Activated CD8-positive, alpha-beta memory T cell treated with anti-CD3 and anti-CD28 coated beads for 48 hours (primary cell): ENCODE results near the gene DLK2.
A peak's percentile ranks its signal among the peaks of the same experiment; 100 is the strongest.
"Not testable (repeated sequence)": the region's sequence is repeated elsewhere in the genome, so short reads cannot be mapped to it uniquely, and the experiment has no call there.

ENCODE experiments used
- DNase-seq, 3 experiments: peaks; one replicate each; pipeline ENCODE4 v3.0.0-alpha.2; 2020; ENCODE audit warnings: low read depth in 2 of 3, low spot score in 2 of 3

The DLK2 gene, protein sequence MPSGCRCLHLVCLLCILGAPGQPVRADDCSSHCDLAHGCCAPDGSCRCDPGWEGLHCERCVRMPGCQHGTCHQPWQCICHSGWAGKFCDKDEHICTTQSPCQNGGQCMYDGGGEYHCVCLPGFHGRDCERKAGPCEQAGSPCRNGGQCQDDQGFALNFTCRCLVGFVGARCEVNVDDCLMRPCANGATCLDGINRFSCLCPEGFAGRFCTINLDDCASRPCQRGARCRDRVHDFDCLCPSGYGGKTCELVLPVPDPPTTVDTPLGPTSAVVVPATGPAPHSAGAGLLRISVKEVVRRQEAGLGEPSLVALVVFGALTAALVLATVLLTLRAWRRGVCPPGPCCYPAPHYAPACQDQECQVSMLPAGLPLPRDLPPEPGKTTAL

DNA sequence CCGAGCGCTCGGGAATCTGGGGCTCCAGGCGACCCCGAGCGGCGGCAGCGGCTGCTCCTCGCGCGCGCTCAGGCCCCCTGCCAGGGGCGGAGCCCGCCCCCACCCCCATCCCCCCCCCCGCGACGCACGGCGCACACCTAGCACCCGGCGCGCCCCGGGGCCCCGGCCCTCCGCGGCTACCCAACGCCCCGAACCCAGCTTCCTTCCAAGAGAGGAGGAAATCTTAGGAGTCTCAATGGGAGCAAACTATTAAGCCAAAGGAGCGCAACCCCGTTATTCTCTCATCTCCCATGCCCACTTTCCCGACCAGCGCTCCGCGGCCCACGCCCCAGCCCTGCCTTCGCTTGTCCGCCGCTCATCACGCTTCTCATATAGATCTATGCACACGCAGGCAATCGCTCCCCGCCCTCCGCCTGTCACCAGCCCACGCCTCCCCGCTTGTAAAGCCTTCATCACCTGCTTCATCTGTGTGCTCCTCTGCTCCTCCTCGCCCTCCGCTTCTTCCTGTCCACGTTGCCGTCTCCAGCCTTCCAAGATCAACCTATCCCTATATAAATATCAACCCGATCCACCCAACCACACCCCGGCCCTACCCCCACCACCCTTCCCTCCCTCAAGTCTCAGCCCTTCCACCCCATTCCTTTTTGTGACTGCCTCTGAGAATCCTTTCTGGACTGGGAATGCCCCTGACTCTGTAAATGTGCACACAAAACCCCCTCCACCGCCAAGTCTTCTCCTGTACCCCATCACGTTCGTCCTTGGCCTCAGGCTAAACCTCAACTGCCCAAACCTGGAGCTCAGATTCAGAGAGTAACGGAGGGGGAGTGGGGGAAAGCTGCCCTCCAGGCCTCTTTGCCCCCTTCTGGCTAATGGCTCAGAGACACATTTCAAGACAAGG is at the start of gene DLK2:
TSS of gene DLK2 (minus strand) at position 18 of the 898 bp plus-strand sequence. CDS start 723 bp downstream, outside the sequence.
- DNase-seq, result peak in 1 of 3 experiments; percentile 37

GRCh38 chr6:43503443-43503842 is 48.1 kb upstream of the DLK2 start:
- DNase-seq, result no peak

DNA sequence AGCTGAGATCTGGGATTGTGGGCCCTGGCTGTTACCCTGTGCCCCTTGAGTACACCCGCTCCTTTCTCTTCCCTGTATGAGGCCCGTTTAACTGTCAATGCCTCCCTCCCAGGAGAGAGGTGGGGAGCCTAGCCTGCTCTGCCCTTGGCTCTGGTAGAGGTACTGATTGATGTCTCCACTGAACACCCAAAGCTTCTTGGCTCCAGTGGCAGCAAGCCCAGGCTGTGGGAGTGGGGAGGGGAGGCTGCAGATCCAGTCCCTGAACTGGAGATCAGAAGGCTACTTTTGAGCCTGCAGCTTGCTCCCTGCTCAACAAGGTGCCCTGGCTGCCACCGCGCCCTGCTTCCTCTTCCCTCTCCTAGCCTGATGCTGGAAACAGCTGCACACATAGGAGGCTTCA is 47.3 kb upstream of the DLK2 start:
- no peak for DNase-seq

GRCh38 chr6:43500921-43501320 is 45.6 kb upstream of the DLK2 start:
- DNase-seq, result no peak

- DNase-seq, result no peak
Measured at GRCh38 chr6:43499028-43499815, 43.9 kb upstream of the DLK2 start.

DNA sequence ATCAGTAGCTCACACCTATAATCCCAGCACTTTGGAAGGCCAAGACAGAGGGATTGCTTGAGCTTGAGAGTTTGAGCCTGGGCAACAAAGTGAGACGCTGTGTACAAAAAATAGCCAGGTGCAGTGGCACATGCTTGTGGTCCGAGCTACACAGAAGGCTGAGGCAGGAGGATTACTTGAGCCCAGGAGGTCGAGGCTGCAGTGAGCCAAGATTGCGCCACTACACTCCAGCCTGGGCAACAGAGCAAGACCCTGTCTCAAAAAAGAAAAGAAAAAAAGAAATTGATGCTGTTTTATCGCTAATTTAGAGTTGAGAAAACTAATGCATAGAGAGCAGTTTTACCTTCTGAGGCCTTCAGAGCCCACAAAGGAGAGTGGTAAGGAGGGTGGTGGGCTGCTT is 42.9 kb upstream of the DLK2 start:
- not testable (repeated sequence) for DNase-seq

GRCh38 chr6:43497689-43498088 is 42.3 kb upstream of the DLK2 start:
- DNase-seq, result no peak

DNA sequence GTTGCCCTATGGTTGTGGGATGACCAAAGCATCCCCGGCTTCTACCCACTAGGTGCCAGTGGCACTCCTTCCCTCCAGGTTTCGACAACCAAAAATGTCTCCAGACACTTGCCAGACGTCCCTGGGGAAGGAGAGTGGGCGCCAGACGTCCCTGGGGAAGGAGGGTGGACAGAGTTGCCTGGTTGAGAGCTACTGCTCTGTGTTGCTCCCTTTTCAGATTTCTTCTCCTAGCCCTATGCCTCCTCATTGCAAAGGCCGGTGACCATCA is 41.7 kb upstream of the DLK2 start:
- DNase-seq, result no peak

GRCh38 chr6:43496370-43497128 is 41.2 kb upstream of the DLK2 start:
- DNase-seq, result no peak

DNA sequence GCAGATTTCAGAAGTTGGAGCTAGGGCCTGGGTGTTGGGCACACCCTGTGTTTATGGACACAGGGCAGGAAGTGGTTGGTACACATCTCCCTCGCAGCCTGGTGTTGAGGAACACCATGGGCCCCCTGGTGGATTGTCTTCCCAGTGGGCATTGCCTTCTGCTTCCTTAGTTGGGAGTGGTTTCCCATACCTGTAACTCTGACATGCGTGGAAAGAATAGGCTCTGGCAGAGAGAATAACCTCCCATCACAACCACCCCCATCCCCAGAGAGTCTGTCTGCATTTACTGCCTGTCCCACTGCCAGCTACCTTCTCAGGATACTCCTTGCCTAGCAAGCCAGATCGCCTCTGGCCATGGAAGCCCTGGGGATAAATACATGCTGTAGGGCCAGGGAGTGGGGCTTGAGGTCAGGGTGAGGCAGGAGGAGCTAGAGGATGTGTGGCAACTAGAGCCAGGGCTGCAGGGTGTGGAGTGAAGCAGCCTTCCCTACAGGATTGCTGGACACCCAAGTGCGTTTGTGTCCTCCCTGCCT is 40.1 kb upstream of the DLK2 start:
- DNase-seq, result no peak

GRCh38 chr6:43494766-43495165 is 39.4 kb upstream of the DLK2 start:
- no peak for DNase-seq

DNA sequence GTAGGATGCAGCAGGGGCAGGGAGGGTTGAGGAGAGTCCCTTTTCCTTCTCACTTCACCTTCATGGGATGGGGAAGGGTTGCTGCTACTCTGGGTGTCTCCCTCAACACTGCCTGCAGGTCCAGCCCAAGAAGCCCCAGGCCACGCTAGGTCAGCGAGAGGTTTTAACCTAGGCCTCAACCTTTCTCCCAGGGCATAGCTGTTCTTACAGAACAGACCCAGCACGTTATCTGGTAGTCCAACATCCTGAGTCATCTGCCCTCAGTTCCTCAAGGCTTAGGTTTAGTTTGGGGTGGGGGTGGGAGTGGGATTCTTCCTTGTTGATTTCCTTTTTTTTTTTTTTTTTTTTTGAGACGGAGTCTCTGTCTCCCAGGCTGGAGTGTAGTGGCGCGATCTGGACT is 39.0 kb upstream of the DLK2 start:
- DNase-seq, result no peak

DNA sequence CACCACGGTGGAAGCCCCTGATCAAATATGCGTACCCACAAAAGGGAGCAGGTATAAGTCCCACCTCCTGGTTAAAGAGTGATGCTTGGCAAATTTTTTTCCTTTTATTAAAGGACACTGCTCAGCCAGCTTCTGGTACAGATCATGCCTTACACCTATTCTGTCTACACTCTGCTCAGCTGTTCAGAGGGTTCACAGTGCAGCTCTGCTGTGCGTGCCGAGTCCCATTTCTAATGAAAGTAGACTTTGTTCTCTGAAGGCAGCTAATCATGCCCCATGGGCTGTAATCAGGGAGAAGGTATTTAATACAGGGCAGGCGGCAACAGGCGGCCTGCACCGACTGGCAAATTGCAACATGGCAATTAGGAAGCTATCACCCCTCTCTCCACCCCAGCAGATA is 38.5 kb upstream of the DLK2 start:
- DNase-seq, result no peak

DNA sequence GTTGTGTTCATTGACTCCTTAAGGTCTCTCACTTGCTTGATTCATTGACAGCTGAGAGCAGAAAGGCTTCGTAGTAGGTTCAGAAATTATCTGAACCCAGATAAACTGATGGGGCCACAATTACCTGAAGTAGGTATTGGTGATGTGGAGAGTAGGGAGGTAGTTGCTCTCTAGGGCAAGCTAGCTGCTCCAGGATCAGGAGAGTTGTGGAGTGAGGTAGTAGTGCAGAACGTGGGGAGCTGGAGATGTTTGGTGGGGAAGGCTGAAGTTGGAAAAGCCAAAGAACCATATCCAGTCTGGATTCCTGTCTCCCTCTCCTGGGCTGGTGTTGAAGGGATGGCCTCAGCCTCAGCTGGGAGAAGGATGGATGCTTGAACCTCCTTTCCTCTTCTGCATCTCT is 37.9 kb upstream of the DLK2 start:
- no peak for DNase-seq

DNA sequence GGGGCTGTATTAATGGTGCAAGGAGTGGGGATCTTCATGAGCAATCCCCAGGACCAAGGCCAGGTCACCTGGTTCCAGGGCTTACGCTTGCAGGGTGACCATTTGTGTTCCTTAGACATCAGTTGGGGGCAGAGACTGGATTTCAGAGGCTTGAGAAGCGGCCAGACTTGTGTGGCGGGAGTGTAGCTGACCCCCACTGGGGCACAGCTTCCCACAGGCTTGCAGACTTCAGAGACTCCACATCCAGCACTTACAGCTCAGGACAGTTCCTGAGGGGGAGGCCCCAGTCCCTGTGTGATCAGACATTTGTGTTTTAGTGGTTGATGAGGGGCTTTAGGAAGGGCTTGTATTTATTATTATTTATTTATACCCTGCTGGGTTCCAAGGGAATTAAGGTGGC is 37.3 kb upstream of the DLK2 start:
- no peak for DNase-seq

- DNase-seq, result no peak
Measured at GRCh38 chr6:43491750-43492661, 36.7 kb upstream of the DLK2 start.

- no peak for DNase-seq
Measured at GRCh38 chr6:43490523-43490939, 35.2 kb upstream of the DLK2 start.

DNA sequence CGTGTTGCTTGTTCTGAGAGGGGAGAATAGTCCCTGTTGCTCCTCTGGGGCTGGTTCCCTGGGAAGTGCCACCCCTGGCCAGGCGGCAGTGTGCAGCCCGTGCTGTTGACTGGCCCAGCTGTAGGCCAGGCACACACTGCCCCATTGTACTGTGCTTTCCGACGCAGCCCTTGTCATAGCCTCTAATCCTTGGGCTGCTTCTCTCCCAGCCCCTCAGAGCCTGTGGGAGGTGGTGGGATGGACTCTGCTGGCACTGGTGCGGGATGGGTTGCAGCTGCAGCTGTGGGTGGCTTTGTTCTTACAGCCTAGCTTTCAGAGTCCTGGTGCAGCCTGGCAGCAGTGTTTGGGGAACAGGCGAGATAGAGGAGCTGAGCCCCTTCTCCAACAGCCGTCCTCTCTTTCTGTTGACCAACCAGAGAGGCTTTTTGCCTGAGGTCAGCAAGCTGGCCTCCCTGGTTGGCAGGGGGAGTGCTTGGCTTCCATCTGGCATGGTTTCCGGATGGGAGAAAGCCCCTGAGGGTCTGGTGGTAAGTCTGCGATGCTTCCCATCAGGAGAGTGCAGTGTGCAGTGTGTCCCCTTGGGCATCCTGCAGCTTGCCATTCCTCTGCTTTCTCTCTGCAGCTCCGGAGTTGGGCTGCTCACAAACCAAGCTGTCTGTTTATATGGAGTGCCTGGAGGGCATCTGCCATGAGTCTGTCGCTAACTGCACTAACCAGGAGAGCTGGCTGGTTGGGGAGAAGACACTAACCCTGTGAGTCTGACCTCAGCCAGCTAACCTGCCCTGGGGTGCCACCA is 34.1 kb upstream of the DLK2 start:
- no peak for DNase-seq
